Measurements from ENCODE around the gene TRPC1.
"Not testable (repeated sequence)": the region's sequence is repeated elsewhere in the genome, so short reads cannot be mapped to it uniquely, and the experiment has no call there.

Gene TRPC1

DNA sequence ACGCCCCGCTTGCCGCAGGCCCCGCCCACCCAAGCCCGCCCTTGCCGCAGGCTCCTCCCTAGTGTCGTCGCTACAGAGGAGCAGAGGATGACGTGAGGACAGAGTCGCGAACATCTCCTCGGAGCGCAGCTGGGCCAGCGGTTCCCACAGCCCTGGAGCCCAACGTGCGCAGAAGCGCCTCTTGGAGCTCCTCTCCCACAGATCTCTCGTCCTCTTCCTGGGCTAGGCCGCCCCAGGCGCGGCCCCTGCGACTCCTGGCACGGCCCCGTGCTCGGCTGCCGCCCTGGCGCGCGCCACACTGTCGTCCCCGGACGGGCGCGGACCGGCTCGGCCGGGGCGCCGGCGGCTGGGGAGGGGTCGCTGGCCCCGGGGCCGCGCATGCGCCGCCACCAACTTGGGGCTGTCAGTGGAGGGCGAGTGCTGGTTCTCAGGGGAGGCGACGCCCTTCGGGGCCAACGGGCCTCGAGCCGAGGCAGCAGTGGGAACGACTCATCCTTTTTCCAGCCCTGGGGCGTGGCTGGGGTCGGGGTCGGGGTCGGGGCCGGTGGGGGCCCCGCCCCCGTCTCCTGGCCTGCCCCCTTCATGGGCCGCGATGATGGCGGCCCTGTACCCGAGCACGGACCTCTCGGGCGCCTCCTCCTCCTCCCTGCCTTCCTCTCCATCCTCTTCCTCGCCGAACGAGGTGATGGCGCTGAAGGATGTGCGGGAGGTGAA is at the start of gene TRPC1:
Gene TRPC1 (plus strand): TSS at position 67 of the 714 bp plus-strand sequence. CDS start 526 bp downstream, at position 593.
- DNase-seq (ENCODE audit: low read depth): peak; percentile 52

- DNase-seq (ENCODE audit: low read depth): no peak
Observed at GRCh38 chr3:142676151-142676550, 47.7 kb upstream of the TRPC1 start.

GRCh38 chr3:142680710-142681109 is 43.1 kb upstream of the TRPC1 start:
- DNase-seq (ENCODE audit: low read depth): no peak

GRCh38 chr3:142690613-142691012 is 33.2 kb upstream of the TRPC1 start:
- DNase-seq (ENCODE audit: low read depth): no peak

DNA sequence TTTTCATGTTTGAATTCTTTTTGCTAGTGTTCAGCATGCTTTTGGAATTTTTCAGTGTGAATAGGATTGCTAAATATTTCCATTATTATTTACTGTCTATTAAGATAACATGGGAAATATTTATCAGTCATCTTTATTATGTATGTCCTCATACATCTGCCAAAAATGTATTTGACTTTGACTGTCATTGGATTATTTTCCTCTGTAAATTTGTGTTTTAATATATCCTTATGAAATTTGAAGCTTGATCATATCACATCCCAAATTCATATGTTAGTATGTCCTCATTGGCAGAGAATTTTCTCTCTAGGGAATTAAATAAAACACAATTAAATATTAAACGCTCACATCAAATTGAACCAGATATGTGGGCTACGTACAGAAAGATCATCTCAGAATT is 32.3 kb upstream of the TRPC1 start:
- no peak for DNase-seq (ENCODE audit: low read depth)

DNA sequence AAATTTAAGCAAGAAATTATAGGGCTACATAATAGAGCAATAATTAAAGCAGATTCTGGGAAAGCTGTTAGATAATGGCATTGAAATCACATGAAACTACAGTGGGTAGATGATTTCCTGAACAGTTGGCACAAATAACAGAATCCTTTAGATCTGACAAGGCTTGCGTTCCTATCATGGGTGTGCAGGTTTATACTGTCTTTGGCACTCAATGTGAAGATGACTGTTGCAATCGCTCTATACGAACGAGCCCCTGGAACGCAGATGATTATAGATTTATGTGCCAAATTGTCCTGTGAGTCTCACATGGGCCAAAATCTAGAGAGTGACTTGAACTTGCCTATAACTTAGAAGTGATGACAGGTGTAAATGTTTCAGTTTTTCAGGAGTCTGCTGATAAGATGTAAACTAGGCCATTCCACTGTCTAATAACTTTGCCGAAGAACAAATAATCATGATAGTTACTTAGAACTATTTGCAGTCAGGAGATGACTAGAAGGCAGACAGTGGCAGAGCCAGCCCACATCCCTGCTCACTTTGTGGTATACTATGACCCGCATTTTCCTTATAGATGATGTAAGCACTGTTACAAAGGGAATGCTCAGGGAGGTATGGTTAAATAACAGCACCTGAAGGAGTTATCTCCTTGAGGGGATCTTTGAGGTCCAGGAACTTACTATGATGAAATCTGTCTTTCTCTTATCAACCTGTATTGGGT is 30.5 kb upstream of the TRPC1 start:
- DNase-seq (ENCODE audit: low read depth): no peak

DNA sequence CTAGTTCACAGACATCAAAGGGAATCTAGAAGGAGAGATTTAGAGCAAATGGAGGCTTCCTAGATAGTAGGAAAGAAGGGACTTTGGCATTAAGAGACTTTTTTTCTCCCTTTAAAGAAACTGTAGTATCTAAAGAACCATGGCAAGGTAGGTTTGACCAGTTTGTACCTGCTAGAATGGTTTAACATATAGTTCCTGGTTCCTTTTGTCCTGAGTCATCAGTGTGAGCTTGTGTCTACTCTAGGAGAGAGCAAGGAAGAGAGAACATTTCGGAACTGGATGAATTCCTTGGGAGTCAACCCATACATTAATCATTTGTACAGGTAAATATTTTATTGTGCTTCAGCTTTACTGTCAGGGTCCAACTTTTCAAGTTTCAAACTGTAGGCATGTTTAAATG is 29.6 kb upstream of the TRPC1 start:
- no peak for DNase-seq (ENCODE audit: low read depth)

DNA sequence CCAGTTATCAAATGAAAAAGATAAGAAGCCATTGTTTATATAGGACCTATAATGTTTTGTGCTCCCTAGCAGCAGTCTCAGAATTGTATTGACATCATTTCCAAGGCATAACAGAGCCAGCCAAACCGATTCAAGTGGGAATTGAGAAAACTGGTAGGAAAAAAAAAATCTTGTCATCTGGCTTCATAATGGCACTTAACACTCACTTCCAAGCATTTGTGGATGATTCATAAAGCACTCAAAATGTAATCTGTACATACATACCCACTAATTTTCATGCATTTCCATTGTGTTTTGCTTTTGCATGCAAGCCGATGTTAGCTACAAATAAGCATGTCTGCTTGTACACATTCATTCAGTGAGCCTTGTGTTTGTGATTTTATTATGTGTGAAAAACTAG is 18.6 kb upstream of the TRPC1 start:
- DNase-seq (ENCODE audit: low read depth): no peak

DNA sequence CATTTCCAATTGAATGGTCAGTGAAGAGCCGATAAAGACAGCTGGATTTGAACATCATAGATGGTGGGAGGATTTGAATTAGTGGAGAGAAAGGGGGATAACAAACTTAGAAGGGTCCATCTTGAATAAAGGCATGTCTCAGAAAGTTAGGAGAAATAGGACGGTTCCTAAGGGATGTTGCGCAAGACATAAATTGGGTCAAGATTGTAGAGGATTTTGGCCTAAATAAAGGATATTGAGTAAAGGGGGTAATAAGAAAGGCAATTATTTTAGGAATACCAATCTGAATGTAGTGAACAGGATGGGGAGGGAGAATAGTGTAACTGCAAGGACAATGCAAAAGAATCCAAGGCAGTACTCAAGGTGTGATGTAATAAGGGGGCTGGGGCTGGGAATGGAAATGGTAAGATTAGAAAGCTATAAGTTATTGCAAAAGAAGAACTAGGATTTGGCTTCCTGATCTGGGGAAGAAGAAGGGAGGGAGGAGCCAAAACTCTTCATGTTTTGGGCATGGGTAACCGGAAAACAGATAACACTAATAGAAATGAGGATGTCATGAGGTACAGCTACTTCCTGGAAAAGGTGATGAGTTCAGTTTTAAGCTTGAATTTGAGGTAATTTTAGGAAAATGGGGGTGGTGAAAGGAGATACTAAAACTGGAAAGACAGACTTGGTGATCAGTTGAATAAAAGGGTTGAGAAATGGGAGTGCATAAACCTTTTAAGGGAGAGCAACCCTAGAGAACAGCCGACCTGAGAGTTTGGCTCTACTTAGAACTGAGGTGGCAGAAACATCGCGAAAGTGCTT is 17.3 kb upstream of the TRPC1 start:
- DNase-seq (ENCODE audit: low read depth): no peak

GRCh38 chr3:142709207-142709606 is 14.6 kb upstream of the TRPC1 start:
- no peak for DNase-seq (ENCODE audit: low read depth)

DNA sequence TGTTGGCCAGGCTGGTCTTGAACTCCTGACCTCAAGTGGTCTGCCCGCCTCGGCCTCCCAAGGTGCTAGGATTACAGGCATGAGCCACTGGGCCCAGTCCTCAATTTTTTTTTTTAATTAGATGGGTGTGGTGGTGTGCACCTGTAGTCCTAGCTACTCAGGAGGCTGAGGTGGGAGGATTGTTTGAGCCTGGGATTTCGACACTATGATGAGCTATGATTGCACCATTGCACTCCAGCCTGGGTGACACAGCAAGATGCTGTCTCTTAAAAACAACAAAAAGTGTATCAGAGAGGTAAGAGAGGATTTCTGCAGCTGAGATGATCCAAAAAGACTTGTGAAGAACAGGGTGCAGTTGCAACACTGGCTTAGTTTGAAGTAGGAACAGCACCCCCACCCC is 9.0 kb upstream of the TRPC1 start:
- DNase-seq (ENCODE audit: low read depth): not testable (repeated sequence)

DNA sequence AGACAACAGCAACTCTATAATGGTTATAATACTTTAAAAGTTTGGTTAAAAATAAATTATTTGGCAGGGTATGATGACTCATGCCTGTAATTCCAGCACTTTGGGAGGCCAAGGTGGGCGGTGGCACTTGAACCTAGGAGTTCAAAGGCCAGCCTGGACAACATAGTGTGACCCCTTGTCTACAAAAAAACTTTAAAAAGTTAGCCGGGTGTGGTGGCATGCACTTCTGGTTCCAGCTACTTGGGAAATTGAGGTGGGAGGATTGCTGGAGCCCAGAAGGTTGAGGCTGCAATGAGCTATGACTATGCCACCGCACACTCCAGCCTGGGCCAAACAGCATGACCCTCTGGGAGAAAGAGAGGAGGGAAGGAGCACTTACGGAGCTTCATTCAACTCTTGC is 7.7 kb upstream of the TRPC1 start:
- DNase-seq (ENCODE audit: low read depth): no peak

DNA sequence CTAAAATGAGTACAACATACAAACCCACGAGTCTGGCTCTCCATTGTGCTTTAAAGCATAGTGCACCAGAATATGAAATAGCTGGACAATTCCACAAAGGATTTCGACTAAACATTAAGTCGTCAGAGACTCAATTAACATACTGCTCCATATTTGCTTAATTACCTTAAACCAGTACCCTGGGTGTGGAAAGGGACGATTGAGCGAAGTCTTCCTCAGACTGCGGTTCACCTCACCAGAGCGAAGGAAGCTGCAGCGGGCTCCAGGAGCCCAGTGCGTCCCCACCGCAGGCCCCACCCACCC is 218 bp upstream of the TRPC1 start:
- no peak for DNase-seq (ENCODE audit: low read depth)

GRCh38 chr3:142724682-142725356 is 985 bp downstream of the TRPC1 start:
- DNase-seq (ENCODE audit: low read depth): peak; percentile 3

GRCh38 chr3:142725357-142725739 is 1.5 kb downstream of the TRPC1 start:
- no peak for DNase-seq (ENCODE audit: low read depth)

DNA sequence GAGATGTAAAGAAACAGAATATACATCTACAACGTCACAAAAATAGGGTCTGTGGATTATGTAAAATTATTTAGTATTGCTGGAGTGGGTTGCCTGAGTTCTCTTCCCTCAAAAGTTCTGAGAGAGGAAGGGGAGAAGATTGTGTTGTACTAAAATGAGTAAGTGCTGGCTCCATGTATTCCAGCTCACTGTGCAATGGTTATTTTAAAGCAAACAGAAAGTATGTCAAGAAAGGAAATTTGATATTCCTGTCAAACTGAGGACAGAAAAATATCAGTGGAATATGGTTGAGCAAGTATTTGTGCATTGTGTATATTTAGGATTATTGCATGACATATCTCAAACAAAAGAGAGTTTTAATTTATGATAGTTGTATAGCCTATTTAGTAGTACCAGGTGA is 2.2 kb downstream of the TRPC1 start:
- DNase-seq (ENCODE audit: low read depth): no peak

GRCh38 chr3:142732066-142732465 is 8.2 kb downstream of the TRPC1 start:
- DNase-seq (ENCODE audit: low read depth): no peak

- DNase-seq (ENCODE audit: low read depth): no peak
Observed at GRCh38 chr3:142734834-142735233, 11.0 kb downstream of the TRPC1 start.

DNA sequence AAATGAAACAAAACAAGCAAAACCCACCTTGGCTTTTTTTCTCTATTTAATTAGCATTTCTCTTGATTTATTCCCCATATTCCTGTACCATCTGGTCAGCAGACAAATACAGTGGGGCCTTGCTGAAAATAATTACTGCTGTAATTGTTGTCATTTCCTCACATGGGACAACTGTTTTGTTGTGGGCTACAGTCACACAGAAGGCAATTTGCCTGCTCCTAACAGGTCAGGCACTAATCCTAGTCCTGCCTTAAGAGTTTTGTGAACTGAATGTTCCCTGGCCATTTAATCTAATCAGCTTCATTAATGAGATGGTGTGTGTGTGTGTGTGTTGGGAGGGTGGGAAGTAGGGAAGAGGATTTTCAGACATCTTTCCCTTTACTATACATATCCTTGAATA is 11.6 kb downstream of the TRPC1 start:
- DNase-seq (ENCODE audit: low read depth): no peak

DNA sequence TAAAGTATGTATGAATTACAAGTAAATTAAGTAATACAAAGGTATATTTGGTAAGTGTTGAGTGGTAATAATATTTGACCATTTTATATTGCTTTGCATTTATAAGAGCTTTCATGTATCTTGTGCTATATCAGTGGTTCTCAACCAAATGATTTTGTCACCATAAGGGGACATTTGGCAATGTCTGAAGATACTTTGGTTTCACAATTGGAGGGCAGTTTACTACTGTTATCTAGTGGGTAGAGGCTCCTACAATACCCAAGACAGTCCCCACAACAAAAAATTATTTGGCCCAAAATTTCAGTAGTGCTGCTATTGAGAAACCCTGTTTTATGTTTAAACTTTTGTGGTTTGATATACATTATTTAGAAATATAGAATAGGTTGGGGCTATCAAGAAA is 14.6 kb downstream of the TRPC1 start:
- no peak for DNase-seq (ENCODE audit: low read depth)

DNA sequence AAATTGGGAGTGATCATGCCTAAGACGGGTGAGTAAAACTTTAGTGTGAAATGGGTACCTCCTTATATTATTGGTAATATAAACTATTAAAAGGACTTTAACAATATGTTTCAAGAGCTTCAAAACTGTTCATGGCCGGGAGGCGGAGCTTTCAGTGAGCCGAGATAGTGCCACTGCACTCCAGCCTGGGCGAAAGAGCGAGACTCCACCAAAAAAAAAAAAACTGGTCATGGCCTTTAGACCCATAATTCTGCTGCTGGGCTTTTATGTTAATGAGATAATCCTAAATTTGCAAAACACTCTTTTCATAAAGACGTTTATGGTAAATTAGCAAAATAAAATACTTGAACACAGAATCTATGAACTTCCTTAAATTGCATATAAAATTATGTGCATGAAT is 22.8 kb downstream of the TRPC1 start:
- no peak for DNase-seq (ENCODE audit: low read depth)

DNA sequence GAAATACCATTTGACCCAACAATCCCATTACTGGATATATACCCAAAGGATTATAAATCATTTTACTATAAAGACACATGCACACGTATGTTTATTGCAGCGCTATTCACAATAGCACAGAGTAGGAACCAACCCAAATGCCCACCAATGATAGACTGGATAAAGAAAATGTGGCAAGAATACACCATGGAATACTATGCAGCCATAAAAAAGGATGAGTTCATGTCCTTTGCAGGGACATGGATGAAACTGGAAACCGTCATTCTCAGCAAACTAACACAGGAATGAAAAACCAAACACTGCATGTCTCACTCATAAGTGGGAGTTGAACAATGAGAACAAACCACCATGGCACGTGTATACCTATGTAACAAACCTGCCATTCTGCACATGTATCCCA is 26.7 kb downstream of the TRPC1 start:
- DNase-seq (ENCODE audit: low read depth): not testable (repeated sequence)

DNA sequence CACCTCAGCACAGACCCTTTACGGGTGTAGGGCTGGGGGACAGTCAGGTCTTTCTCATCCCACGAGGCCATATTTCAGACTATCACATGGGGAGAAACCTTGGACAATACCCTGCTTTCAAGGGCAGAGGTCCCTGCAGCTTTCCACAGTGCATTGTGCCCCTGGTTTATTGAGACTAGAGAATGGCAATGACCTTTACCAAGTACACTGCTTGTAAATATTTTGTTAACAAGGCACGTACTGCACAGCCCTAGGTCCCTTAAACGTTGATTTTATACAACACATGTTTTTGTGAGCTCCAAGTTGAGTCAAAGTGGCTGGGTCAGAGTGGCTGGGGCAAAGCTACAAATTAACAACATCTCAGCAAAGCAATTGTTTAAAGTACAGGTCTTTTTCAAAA is 28.8 kb downstream of the TRPC1 start:
- DNase-seq (ENCODE audit: low read depth): not testable (repeated sequence)
